Right renal pelvis (tissue), 4 donors: ENCODE measurements around the gene PHIP. TPM values are rescaled to one million over a fixed set of nuclear protein-coding genes. Genes with fewer than 3 reads are reported as not detected.
"Not testable (repeated sequence)": the region's sequence is repeated elsewhere in the genome, so short reads cannot be mapped to it uniquely, and the experiment has no call there.

Source experiments
- DNase-seq, 4 donors: peaks; one replicate each; pipeline ENCODE4 v3.0.0-alpha.2; 2013; ENCODE audit warnings: low read depth in 4 of 4, low spot score in 3 of 4, missing footprints in 1 of 4
- polyA plus RNA-seq, 4 donors: library from polyadenylated mRNA; unstranded; fragments of 120-200 nt; gene quantifications; one replicate each; pipeline ENCODE4 v1.2.1, GENCODE V29; 2013; ENCODE audit not compliant: insufficient read length in 4 of 4

The PHIP gene
- polyA plus RNA-seq = 10 to 100 TPM; 48.9 to 61.4 (median 55.8) TPM

GRCh38 chr6:79078075-79078969, at the start of gene PHIP:
TSS of gene PHIP (minus strand) at chr6:79078254. CDS start at chr6:79078068, 186 bp downstream.
- peak; percentile 86 to 95 (median 90) for DNase-seq

- DNase-seq = no peak
These were observed 49.6 kb upstream of the PHIP start for GRCh38 chr6:79127660-79128059.

- DNase-seq = no peak
These were observed 41.2 kb upstream of the PHIP start for GRCh38 chr6:79119217-79119616.

- DNase-seq = no peak
These were observed 39.7 kb upstream of the PHIP start for GRCh38 chr6:79117752-79118151.

GRCh38 chr6:79115553-79116182, 37.6 kb upstream of the PHIP start:
- no peak for DNase-seq

- DNase-seq = no peak
These were observed 33.5 kb upstream of the PHIP start for GRCh38 chr6:79111549-79111948.

- DNase-seq = no peak
These were observed 23.1 kb upstream of the PHIP start for GRCh38 chr6:79101164-79101563.

- no peak for DNase-seq
These were observed 22.2 kb upstream of the PHIP start for GRCh38 chr6:79100304-79100703.

GRCh38 chr6:79094938-79095337, 16.9 kb upstream of the PHIP start:
- no peak for DNase-seq

GRCh38 chr6:79091801-79092200, 13.7 kb upstream of the PHIP start:
- not testable (repeated sequence) for DNase-seq

GRCh38 chr6:79089552-79090404, 11.7 kb upstream of the PHIP start:
- no peak for DNase-seq

- no peak for DNase-seq
These were observed 6.6 kb upstream of the PHIP start for GRCh38 chr6:79084693-79085092.

GRCh38 chr6:79082304-79082703, 4.2 kb upstream of the PHIP start:
- no peak for DNase-seq

- no peak for DNase-seq
These were observed 3.6 kb upstream of the PHIP start for GRCh38 chr6:79081663-79082062.

GRCh38 chr6:79079561-79080041, 1.5 kb upstream of the PHIP start:
- peak in 2 of 4 donors; percentile 13 to 28 for DNase-seq

- DNase-seq = no peak
These were observed 359 bp downstream of the PHIP start for GRCh38 chr6:79077715-79078074.

GRCh38 chr6:79076782-79077641, 1.0 kb downstream of the PHIP start:
- peak; percentile 77 to 81 (median 79) for DNase-seq

GRCh38 chr6:79076160-79076559, 1.9 kb downstream of the PHIP start:
- DNase-seq = peak in 2 of 4 donors; percentile 12 to 18

- DNase-seq = no peak
These were observed 4.2 kb downstream of the PHIP start for GRCh38 chr6:79073888-79074287.

GRCh38 chr6:79072640-79073181, 5.3 kb downstream of the PHIP start:
- DNase-seq = no peak
